RWPE1 (cell line): Measurements from ENCODE around the gene POLR2L.

ENCODE experiments used
- CTCF ChIA-PET: fragments of 350-600 bp; sonication (Branson Sonifier 250); formaldehyde crosslinking; extraction: SDS; loops from one replicate; lab custom pipeline; 2021; lab: Yijun Ruan, JAX
- POLR2A ChIA-PET: fragments of 400-600 bp; formaldehyde crosslinking; extraction: SDS; loops from one replicate; lab custom pipeline; 2020; ENCODE audit warnings: antibody characterized with exemption; ENCODE audit not compliant: low non-redundant PET; lab: Yijun Ruan, JAX
- DNase-seq: peaks from one replicate; pipeline ENCODE4 v3.0.0; 2012; ENCODE audit warnings: low spot score
- H3K27ac ChIP-seq: fragments of 450-650 bp; 2 replicates; pipeline ENCODE4 v1.5.1; 2017
- TF ChIP-seq, protein P1 (sequence below): fragments of 450-650 bp; conservative IDR thresholded peaks from 2 replicates; pipeline ENCODE4 v1.5.1; 2017; ENCODE audit warnings: low read depth, mild to moderate bottlenecking

Gene POLR2L

DNA sequence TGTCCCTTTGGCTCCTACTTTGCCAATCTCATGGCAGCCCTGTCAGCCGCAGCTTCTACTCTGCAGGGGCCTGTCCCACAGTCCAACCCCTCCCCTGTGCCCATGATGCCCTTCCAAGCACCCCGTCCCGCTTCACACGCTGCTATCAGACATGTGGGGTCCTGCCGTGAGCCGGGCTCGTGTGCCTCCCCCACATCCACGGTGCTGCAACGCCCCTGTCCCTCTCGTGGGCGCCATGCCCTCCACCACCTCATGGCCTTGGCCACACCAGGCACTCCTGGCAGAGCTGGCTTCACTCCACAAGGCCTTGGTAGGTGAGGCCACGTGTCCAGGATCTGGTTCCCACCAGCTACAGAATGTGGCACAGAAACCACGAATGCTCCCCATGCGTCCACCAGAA lies 45.3 kb upstream of the POLR2L start:
- TF ChIP-seq, protein P1, sequence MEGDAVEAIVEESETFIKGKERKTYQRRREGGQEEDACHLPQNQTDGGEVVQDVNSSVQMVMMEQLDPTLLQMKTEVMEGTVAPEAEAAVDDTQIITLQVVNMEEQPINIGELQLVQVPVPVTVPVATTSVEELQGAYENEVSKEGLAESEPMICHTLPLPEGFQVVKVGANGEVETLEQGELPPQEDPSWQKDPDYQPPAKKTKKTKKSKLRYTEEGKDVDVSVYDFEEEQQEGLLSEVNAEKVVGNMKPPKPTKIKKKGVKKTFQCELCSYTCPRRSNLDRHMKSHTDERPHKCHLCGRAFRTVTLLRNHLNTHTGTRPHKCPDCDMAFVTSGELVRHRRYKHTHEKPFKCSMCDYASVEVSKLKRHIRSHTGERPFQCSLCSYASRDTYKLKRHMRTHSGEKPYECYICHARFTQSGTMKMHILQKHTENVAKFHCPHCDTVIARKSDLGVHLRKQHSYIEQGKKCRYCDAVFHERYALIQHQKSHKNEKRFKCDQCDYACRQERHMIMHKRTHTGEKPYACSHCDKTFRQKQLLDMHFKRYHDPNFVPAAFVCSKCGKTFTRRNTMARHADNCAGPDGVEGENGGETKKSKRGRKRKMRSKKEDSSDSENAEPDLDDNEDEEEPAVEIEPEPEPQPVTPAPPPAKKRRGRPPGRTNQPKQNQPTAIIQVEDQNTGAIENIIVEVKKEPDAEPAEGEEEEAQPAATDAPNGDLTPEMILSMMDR: no peak
- ChIA-PET CTCF (interaction anchor here (0.6 kb wide), 1 partner anchor 16 kb away, joined by 3 read pairs; no protein-coding TSS in a partner anchor), POLR2A (no interaction called here)
- no peak for DNase-seq
- no peak overlapping the region for H3K27ac ChIP-seq

- TF ChIP-seq, protein P1: no peak
- ChIA-PET CTCF (interaction anchor here (0.5 kb wide), 1 partner anchor 683 kb away, joined by 3 read pairs; no protein-coding TSS in a partner anchor), POLR2A (no interaction called here)
- H3K27ac ChIP-seq: no peak overlapping the region
- no peak for DNase-seq
These were observed 44.2 kb upstream of the POLR2L start for GRCh38 chr11:886568-886967.

- DNase-seq: no peak
- ChIA-PET CTCF (interaction anchor here (0.6 to 1.0 kb wide), 2 partner anchors 13 to 37 kb away, joined by 3 to 4 read pairs; no protein-coding TSS in a partner anchor), POLR2A (no interaction called here)
- H3K27ac ChIP-seq: no peak overlapping the region
- TF ChIP-seq, protein P1: no peak
These were observed 42.3 kb upstream of the POLR2L start for GRCh38 chr11:884578-885070.

DNA sequence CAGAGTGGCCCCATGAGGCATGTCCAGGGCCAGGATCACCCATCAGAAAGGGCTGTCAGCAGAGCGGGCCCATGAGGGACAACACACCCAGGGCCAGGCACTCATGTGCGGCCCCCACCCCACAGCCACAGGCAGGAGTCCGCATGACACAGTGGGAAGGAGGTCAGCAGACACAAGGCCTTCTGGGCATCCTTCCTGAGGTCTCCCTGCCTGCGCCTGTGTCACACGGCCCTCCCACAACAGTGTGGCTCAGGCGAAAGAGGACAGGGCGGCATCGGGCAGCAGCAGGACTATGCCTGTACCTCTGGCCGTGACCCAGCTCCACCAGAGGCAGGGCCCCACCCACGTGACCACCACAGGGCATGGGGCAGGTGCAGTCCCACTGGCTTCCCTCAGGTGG lies 41.2 kb upstream of the POLR2L start:
- TF ChIP-seq, protein P1: no peak
- H3K27ac ChIP-seq: peak overlapping the region; percentile 16; the same call in 1 of the 2 replicates
- ChIA-PET POLR2A (no interaction called here), CTCF (interaction anchor here (0.7 to 1.0 kb wide), 2 partner anchors 36 to 1682 kb away, joined by 3 to 4 read pairs; no protein-coding TSS in a partner anchor)
- no peak for DNase-seq

GRCh38 chr11:882596-882995 lies 40.3 kb upstream of the POLR2L start:
- no peak for DNase-seq
- H3K27ac ChIP-seq: peak overlapping the region; percentile 16; the same call in 1 of the 2 replicates
- ChIA-PET CTCF (no interaction called here), POLR2A (no interaction called here)
- TF ChIP-seq, protein P1: no peak

- TF ChIP-seq, protein P1: no peak
- POLR2A ChIA-PET: no interaction called here
- H3K27ac ChIP-seq: no peak overlapping the region
- CTCF ChIA-PET: no interaction called here
- no peak for DNase-seq
These were observed 38.1 kb upstream of the POLR2L start for GRCh38 chr11:880447-880846.
